GDM1 (cell line): ENCODE results near the gene SMPX.

Experiments
- DNase-seq: peaks from one replicate; lab custom pipeline; 2025; lab: John Stamatoyannopoulos, UW

SMPX gene

DNA sequence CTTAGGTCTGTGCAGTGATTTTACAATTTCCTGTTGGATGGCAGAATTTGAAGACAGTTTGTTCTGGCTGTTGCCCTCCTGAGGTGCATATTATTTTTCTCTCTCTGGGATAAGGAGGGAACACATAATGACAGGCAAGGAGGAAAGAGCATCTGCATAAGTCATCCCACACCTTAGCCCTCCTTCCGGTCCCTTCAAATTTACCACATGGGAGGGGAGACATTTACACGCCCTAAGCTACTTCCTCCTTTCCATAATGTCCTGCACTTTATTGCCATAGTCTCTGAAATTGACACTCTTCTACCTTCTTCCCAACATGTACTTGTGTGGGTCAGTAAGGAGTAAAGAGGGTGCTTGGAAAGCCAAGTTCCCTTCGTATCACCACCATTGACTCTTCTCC lies 13.9 kb downstream of the SMPX start:
- DNase-seq, result no peak

DNA sequence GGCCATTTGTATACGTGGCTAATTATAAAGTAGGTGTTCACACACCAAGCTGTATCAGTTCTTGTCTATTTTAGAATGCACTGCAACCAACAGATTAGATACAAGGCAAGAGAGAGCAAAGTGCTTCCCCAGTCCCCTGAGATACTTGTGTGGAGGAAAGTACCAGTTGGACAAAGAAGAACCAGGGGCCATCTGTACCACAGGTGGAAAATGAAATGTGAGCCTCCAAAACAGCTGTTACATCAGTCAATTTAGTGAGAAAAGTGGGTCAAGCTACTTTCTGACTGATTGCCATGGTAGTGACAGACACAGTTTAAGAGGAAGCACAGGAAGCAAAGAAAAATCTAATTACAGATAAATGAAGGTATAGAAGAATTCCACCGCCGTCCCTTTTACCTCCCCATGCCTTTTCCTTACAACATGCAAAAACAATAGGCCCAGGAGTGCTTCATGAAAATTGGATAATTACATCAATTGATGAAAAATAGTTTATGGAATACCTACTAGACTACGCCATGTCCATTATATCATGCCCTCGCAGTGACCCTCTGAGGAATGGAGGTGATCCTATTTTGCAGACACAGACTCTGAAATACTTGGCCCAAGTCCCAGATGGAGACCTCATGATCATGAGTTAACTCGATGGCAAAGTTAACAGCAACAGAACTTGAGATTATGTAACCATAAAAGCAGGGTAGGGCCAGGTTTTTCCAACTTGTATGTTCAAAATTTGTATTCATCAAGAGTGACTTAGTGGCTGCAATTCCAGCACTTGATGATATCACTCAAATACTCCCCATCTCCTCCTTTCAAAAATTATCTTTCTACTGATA lies 15.8 kb downstream of the SMPX start:
- DNase-seq, result no peak

DNA sequence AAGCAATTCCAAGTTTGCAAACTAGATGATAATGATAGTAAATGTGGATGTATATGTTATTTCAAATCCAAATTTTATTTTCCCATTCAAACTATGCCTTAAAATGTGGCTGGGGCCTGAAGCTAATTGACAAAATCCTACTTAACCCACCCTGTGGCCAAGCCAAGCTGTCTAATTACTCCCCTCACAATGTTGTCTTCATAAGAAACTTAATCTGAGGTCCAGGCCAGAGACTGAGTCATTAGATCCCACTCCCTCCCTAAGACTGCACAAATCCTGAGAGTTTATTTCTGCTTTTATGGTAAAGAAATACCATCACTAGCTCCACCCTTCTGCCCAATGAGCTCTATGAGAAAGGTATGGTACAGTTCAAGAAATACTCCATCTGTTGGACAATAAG lies 16.6 kb downstream of the SMPX start:
- no peak for DNase-seq

- no peak for DNase-seq
Measured at GRCh38 chrX:21740329-21741274, 17.3 kb downstream of the SMPX start.

DNA sequence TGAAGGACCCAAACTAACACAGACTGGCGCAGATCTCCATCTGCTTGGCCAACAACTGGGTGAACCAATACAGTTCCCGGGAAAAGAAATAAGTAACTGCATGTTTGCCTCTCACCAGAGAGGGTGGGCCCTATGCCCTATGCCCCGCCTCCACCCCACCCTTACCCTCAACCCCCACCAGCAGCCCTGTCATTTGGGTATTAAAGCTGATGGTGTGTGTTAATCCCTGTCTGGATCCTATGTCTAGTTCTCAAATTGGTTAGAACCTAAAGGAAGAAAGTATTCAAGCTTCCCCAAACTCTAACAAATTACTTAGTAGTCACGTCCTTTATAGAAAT lies 19.0 kb downstream of the SMPX start:
- DNase-seq, result no peak

DNA sequence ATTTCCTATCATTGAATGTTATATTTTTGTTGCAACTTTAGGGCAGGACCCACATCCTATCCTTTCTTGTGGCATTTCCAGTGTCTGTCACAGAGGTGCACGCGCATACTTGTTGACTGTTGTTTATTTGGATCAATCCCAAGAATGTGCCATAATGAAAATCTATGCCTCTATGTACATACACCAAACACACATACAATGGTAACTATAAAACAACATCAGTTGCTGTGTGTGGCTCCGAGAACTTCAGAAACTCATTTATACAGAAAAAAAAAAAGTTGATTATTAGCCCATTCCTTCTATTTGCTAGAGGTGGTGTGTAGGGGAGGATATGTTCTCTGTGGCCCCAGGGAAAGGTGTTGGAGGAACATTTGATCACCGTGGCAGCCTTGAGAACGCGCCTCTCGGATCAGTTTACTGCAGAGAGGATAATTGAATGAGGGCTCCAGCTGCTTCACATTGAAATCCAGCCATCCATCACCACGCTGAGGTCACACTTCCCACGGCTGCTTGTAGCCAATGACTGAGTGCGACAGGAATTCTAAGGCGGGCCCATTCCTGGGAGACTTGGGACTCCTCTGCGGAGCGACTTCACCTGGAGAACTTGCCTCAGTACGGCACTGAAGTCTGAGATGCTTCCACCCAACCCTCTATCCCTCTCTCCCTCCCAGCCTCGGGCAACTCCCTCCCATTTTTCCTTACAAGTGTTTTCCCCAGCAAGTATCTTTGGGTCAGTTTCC lies 19.5 kb downstream of the SMPX start:
- DNase-seq, result no peak

GRCh38 chrX:21735768-21736127 lies 22.2 kb downstream of the SMPX start:
- no peak for DNase-seq

DNA sequence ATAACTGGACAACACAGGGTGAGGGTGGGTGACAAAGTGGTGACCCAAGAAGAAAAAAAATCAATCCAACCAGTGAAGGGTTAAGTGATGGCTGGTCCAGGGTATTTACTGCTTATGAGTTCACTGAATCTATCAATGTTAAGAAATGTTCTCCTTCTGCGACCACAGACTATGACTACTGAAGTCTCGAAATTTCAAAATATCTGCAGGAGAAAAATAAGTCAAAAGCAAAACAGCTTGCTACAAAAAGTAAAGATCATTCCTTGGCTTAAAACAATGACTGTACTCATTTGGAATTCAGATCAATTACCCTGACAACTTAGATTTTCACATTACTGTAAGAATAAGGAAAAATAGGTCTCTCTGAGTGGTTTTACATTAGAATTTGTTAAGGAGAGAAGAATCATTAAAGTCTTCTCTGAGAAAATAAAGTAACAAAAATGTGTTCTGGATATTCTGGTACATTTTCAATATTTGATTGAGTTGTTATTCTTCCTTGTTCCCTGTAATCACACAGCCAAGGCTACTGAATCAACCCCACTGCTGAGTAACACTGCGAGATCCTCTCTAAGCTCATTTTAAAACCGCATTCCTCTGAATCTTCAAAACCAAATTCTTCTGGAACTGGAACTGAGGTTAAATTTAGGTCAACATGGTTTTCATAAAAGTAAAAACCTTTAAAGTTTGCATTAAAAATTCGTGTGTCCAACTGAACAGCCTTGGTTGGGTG lies 22.7 kb downstream of the SMPX start:
- no peak for DNase-seq

- no peak for DNase-seq
Measured at GRCh38 chrX:21734175-21734574, 23.7 kb downstream of the SMPX start.

GRCh38 chrX:21733705-21734104 lies 24.2 kb downstream of the SMPX start:
- DNase-seq, result no peak

- DNase-seq, result no peak
Measured at GRCh38 chrX:21730026-21730425, 27.9 kb downstream of the SMPX start.

- DNase-seq, result no peak
Measured at GRCh38 chrX:21728276-21728968, 29.5 kb downstream of the SMPX start.

DNA sequence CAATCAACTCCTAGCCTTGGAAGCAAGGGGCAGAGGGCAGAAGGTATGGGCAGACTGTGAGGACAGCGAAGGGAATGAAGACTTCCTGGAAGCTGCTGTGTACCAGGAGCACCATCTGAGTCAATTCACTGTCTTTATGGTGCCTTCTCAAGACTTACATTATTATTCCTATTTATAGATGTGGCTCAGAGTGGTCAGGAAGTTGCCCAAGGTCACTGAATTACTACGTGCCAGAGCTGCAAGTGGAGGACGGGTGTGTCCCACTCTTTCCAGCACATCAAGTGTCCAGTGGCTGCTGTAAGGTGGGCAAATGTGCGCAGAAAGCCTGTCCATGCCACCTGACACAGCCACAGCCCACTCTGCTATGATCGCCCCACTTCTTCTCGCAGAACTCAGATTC lies 32.0 kb downstream of the SMPX start:
- no peak for DNase-seq

- DNase-seq, result no peak
Measured at GRCh38 chrX:21725496-21725895, 32.4 kb downstream of the SMPX start.

GRCh38 chrX:21723814-21724213 lies 34.1 kb downstream of the SMPX start:
- DNase-seq, result no peak

GRCh38 chrX:21723084-21723483 lies 34.8 kb downstream of the SMPX start:
- DNase-seq, result no peak

- DNase-seq, result no peak
Measured at GRCh38 chrX:21721195-21721594, 36.7 kb downstream of the SMPX start.

DNA sequence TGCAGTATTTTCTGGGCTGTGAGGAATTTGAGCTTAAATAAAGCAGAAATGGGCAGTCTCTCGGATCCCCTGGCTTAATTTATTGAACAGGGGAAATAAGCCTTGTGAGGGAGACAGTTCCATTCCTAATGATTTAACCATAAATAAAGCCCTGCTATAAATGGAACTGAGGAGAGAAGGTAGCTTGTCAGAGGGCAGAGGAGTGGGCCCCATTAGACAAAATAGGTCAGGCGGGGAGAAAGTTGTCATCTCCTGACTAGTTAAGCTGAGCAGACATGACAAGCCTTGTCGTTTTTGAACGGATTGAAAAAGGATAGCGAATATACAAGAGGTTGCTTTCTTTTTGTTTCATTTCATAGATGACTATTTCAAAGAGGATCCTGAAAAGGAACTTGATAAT lies 39.3 kb downstream of the SMPX start:
- DNase-seq, result no peak

- no peak for DNase-seq
Measured at GRCh38 chrX:21717802-21718201, 40.1 kb downstream of the SMPX start.

DNA sequence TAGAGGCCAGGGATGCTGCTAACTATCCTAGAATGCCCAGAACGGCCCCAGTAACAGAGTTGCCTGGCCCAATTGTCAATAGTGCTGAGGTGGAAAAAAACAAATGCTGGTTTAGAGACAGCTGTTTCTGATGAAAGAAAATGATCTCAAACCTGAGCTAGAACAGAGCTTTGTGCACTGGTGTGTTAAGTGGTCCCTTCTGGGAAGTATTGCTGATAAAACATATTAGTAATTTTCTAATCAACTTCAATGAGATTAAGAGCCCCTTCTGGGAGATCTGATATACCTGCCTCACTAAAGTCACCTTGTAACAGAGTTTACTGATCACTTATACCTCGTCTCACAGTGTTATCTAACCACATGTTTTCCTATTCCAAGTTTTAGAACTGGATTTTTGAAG lies 42.1 kb downstream of the SMPX start:
- DNase-seq, result no peak

DNA sequence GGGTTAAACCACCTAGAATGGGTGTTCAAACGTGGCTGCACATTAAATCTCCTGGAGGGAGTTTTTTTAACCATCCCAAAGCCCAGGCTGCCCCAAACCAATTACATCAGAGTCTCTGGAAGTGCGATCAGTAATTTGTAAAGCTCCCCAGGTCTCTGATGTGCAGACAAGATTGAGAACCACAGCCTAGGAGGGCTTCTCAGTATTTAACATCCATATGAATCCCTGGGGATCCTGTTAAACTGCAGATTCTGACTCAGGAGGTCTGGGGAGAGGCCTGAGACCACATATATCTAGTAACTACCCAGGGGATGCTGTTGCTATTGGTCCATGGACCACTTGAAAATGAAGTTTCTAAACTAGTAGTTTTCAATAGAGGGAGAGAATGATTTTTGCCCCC lies 42.6 kb downstream of the SMPX start:
- DNase-seq, result no peak
